ENCODE results near the gene SMC2. TPM values are rescaled to one million over a fixed set of nuclear protein-coding genes. Genes with fewer than 3 reads are reported as not detected.

The SMC2 gene
- total and polyA plus RNA-seq, 2 of the 13 experiments (the other 11 are each of a cell fraction or from before 2014, with no cell fraction given), result 5.6 to 36.7 TPM

DNA sequence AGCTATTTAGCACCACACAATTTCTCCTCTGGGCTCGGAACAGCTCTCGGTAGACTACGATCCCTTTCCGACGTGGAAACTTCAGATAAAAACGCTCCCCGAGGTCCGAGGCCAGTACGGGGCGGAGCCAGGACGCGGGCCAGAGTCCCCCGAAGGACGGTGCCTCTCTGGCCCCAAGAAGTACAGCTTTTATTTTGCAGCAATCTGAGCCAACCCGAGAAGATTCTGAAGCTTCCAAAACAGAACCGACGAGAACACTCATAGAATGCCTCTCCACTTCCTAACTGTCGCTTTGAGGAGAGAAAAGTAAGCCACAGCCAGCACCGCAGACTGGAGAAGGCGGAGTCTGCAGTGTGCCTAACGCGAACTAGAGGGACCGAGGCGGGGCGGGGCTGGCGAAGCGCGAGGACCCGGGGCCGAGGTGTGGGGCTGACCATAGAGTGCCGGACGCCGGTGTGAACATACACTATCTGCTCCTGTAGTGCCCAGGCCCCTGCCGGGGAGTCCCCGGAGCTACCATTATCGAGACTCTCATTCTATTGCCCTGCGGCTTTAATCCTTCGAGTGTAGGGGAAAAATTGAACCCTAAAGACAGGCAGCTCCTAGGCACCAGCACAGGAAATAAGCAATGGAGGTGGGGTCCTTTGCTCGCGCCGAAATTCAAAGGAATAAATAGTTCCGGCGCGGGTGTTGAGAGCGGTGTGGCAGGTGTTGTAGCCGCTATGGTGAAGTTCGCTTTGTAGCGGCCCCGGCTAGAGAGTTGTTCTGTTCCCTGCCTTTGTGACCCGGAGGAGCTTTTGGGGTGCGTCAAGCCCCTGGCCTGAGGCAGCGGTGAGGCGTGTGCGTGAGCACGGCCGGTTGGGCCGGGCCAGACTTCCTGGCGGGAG, at the start of gene SMC2 (continued):
- TF ChIP-seq, protein P1, sequence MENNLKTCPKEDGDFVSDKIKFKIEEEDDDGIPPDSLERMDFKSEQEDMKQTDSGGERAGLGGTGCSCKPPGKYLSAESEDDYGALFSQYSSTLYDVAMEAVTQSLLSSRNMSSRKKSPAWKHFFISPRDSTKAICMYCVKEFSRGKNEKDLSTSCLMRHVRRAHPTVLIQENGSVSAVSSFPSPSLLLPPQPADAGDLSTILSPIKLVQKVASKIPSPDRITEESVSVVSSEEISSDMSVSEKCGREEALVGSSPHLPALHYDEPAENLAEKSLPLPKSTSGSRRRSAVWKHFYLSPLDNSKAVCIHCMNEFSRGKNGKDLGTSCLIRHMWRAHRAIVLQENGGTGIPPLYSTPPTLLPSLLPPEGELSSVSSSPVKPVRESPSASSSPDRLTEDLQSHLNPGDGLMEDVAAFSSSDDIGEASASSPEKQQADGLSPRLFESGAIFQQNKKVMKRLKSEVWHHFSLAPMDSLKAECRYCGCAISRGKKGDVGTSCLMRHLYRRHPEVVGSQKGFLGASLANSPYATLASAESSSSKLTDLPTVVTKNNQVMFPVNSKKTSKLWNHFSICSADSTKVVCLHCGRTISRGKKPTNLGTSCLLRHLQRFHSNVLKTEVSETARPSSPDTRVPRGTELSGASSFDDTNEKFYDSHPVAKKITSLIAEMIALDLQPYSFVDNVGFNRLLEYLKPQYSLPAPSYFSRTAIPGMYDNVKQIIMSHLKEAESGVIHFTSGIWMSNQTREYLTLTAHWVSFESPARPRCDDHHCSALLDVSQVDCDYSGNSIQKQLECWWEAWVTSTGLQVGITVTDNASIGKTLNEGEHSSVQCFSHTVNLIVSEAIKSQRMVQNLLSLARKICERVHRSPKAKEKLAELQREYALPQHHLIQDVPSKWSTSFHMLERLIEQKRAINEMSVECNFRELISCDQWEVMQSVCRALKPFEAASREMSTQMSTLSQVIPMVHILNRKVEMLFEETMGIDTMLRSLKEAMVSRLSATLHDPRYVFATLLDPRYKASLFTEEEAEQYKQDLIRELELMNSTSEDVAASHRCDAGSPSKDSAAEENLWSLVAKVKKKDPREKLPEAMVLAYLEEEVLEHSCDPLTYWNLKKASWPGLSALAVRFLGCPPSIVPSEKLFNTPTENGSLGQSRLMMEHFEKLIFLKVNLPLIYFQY (CRISPR knock-in tag; IDR thresholded peaks at IDR 0.05; ENCODE audit: borderline replicate concordance), result no peak
- no peak for TF ChIP-seq HMG20B (CRISPR knock-in tag; conservative IDR thresholded peaks at IDR 0.05)
- no peak for TF ChIP-seq STAT5B (CRISPR knock-in tag; IDR thresholded peaks at IDR 0.05)
- TF ChIP-seq NFIB (CRISPR knock-in tag; IDR thresholded peaks at IDR 0.05; ENCODE audit: borderline replicate concordance), result no peak
- TF ChIP-seq, protein P2, sequence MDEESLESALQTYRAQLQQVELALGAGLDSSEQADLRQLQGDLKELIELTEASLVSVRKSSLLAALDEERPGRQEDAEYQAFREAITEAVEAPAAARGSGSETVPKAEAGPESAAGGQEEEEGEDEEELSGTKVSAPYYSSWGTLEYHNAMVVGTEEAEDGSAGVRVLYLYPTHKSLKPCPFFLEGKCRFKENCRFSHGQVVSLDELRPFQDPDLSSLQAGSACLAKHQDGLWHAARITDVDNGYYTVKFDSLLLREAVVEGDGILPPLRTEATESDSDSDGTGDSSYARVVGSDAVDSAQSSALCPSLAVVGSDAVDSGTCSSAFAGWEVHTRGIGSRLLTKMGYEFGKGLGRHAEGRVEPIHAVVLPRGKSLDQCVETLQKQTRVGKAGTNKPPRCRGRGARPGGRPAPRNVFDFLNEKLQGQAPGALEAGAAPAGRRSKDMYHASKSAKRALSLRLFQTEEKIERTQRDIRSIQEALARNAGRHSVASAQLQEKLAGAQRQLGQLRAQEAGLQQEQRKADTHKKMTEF (CRISPR knock-in tag; IDR thresholded peaks at IDR 0.05), result peak; percentile 57; the same call in 1 of the 2 replicates
- TF ChIP-seq KDM3A (CRISPR knock-in tag; IDR thresholded peaks at IDR 0.05; ENCODE audit: low read depth), result peak; percentile 34; the same call in 1 of the 2 replicates
- peak; percentile 66; the same call in 1 of the 2 replicates for TF ChIP-seq ARID2 (CRISPR knock-in tag; IDR thresholded peaks at IDR 0.05; ENCODE audit: borderline replicate concordance)
- TF ChIP-seq ZNF205 (CRISPR knock-in tag; IDR thresholded peaks at IDR 0.05), result 0 out of 2 replicates have a peak, but pooled peaks have one; percentile 12
- TF ChIP-seq, protein P3, sequence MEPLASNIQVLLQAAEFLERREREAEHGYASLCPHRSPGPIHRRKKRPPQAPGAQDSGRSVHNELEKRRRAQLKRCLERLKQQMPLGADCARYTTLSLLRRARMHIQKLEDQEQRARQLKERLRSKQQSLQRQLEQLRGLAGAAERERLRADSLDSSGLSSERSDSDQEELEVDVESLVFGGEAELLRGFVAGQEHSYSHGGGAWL (CRISPR knock-in tag; IDR thresholded peaks at IDR 0.05), result peak; percentile 49; the same call in 1 of the 2 replicates
- TF ChIP-seq, protein P4, sequence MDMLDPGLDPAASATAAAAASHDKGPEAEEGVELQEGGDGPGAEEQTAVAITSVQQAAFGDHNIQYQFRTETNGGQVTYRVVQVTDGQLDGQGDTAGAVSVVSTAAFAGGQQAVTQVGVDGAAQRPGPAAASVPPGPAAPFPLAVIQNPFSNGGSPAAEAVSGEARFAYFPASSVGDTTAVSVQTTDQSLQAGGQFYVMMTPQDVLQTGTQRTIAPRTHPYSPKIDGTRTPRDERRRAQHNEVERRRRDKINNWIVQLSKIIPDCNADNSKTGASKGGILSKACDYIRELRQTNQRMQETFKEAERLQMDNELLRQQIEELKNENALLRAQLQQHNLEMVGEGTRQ (IDR thresholded peaks at IDR 0.05; ENCODE audit: low read depth, low read length), result no peak
- TF ChIP-seq, protein P4 (CRISPR knock-in tag; IDR thresholded peaks at IDR 0.05; ENCODE audit: borderline replicate concordance), result no peak
- peak; percentile 61 for TF ChIP-seq MEIS2 (CRISPR knock-in tag; IDR thresholded peaks at IDR 0.05)
- peak; percentile 77; the same call in 1 of the 2 replicates for TF ChIP-seq ZSCAN12 (CRISPR knock-in tag; IDR thresholded peaks at IDR 0.05)
- no peak; the same call in 1 of the 2 replicates for TF ChIP-seq HES4 (CRISPR knock-in tag; IDR thresholded peaks at IDR 0.05; ENCODE audit: borderline replicate concordance)
- no peak for TF ChIP-seq ZNF329 (CRISPR knock-in tag; IDR thresholded peaks at IDR 0.05; ENCODE audit: low read depth)
- TF ChIP-seq PLRG1 (conservative IDR thresholded peaks at IDR 0.05), result no peak
- TF ChIP-seq ELF1 (CRISPR knock-in tag; IDR thresholded peaks at IDR 0.05), result peak; percentile 68
- TF ChIP-seq CEBPG (CRISPR knock-in tag; IDR thresholded peaks at IDR 0.05), result 0 out of 2 replicates have a peak, but pooled peaks have one; percentile 11
- TF ChIP-seq, protein P5, sequence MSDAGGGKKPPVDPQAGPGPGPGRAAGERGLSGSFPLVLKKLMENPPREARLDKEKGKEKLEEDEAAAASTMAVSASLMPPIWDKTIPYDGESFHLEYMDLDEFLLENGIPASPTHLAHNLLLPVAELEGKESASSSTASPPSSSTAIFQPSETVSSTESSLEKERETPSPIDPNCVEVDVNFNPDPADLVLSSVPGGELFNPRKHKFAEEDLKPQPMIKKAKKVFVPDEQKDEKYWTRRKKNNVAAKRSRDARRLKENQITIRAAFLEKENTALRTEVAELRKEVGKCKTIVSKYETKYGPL (CRISPR knock-in tag; IDR thresholded peaks at IDR 0.05), result 0 out of 2 replicates have a peak, but pooled peaks have one; percentile 37

All from HepG2 (cell line).